ENCODE measurements around the gene SPRED1.

DNA sequence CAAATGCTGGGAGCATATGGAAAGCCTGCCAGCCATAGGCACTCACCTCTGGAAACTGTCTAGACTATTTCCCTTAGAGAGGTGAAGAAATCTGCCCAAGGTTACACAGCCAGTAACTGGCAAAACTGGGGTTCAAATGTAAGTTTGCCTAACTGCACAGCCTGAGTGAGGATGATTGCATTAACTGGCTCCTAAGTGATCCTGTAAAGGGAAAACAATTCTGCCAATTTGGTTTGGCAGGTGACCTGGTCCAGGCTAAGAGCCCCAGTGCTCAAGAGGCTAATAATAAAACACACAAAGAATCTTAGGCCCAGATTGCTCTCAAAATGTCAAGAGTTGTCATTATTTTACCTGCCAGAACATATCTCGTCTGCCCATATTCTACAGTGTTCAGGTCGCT, 43.9 kb upstream of the SPRED1 start:
- TF ChIP-seq POLR2A (IDR thresholded peaks at IDR 0.05; ENCODE audit: low read length) (no peak), GATA1 (IDR thresholded peaks at IDR 0.05; ENCODE audit: low read depth, low read length) (no peak)

Data from erythroblast (primary cell).